UCSD-AML1 (cell line): ENCODE data around the gene LRP1B.
"Not testable (repeated sequence)": the region's sequence is repeated elsewhere in the genome, so short reads cannot be mapped to it uniquely, and the experiment has no call there.

Source experiments
- DNase-seq: peaks from one replicate; lab custom pipeline; 2025; ENCODE audit not compliant: unreplicated experiment; lab: John Stamatoyannopoulos, UW

LRP1B gene

DNA sequence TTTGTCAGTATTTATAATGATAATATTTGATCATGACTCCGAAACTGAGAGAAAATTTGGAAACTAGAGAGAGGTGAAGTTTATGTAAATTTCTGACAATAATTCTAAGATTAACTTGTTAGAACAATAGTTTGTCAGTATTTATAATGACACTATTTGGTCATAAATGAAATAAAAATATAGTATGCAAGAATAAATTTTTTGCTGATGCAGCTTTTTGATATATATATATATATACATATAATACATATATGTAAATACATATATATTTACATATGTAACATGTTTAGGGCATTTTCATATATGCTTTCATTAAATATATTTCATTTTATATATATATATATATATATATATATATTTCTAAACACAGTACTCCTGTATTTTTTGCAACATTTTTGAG lies 1158.1 kb downstream of the LRP1B start:
- no peak for DNase-seq

DNA sequence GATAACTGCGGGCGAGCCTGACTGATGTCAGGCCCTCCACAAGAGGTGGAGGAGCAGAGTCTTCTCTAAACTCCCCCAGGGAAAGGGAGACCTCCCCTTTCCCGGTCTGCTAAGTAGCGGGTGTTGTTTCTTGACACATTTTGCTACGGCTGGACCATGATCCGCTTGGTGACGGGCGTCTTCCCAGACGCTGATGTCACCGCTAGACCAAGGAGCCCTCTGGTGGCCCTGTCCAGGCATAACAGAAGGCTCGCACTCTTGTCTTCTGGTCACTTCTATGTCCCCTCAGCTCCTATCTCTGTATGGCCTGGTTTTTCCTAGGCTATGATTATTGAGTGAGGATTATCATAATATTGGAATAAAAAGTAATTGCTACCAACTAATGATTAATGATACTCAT lies 1166.5 kb downstream of the LRP1B start:
- DNase-seq: not testable (repeated sequence)

DNA sequence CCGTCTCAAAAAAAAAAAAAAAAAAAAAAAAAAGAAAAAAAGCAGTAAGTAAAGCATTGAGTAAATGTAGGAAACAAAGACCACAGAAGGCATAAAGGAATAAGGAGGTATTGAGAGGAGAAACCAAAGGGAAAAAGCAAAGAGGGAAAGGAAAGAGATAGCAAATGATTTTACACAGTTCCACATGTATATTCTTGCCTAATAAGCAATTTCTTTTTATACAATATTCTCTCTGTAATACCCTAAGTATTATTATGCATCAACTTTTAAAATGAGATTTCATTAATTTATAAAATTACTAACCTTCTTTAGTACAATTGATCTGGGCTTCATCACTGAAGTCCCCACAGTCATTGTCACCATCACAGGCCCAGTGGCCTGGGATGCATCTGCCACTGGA lies 1180.9 kb downstream of the LRP1B start:
- no peak for DNase-seq

GRCh38 chr2:140947236-140947635 lies 1183.6 kb downstream of the LRP1B start:
- DNase-seq: no peak

GRCh38 chr2:140943867-140944266 lies 1186.9 kb downstream of the LRP1B start:
- DNase-seq: no peak

DNA sequence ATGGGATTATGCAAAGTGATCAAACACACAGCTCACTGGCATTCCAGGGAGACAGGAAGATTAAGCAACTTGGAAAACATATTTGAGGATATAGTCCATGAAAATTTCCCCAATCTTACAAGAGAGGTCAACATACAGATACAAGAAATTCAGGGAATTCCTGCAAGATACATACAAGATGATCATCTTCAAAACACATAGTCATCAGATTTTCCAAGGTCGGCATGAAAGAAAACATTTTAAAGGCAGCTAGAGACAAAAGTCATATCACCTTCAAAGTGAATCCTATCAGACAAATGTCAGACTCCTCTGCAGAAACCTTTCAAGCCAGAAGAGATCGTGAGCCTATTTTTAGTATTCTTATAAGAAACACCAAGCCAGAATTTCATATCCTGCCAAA lies 1188.5 kb downstream of the LRP1B start:
- DNase-seq: no peak

GRCh38 chr2:140929849-140930248 lies 1201.0 kb downstream of the LRP1B start:
- no peak for DNase-seq

GRCh38 chr2:140918426-140918825 lies 1212.4 kb downstream of the LRP1B start:
- no peak for DNase-seq

GRCh38 chr2:140916410-140916809 lies 1214.4 kb downstream of the LRP1B start:
- DNase-seq: no peak

DNA sequence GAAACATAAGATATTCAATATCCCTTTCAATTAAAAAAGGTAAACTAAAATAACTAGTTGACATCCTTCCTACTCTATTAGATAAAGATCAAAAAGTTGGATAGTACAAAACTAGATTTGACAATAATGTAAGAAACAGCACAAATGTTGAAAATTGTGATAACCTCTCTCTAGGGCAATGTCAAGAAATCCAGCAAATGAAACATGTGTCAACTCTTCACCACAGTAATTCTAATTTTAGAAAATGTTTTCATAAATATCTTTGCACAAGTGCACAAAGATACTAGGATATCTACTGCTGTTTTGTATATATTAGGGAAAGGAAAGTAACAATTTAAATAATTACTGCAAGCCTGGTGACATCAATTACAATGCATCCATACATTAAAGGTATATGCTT lies 1220.1 kb downstream of the LRP1B start:
- no peak for DNase-seq

DNA sequence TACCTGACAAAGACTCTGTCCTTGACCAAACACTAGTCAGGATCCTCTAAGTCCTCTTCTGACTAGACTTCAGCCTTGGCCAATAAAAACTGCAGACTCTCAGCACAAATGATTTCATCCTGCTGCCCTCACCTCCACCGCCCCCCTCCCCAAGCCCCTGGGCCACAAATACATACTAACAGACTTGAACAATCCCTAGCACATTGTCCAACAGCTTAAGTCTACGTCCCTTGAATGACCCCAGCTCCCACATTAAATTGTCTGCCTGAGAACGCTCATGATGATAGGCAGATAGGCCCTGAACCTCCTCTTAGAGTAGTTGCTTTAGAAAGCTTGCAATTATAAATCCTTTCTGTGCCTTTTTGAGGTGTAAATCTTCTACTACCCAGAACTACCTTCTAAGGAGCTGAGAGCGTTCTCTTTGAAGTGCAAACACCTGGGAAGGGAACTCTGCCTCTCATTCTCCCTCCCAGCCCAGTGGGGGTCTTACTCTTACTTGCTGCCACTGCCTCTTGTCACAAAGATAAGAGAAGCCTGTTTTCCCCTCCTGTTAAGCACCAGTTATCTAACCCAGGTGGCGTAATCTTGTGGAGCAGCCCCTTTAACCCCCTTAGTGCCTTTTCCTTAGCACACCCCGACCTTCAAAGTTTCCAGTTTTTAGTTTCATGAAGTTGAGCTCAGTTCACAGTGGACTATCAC lies 1225.6 kb downstream of the LRP1B start:
- DNase-seq: no peak

GRCh38 chr2:140895378-140895777 lies 1235.4 kb downstream of the LRP1B start:
- DNase-seq: no peak

GRCh38 chr2:140893685-140894084 lies 1237.1 kb downstream of the LRP1B start:
- DNase-seq: no peak

DNA sequence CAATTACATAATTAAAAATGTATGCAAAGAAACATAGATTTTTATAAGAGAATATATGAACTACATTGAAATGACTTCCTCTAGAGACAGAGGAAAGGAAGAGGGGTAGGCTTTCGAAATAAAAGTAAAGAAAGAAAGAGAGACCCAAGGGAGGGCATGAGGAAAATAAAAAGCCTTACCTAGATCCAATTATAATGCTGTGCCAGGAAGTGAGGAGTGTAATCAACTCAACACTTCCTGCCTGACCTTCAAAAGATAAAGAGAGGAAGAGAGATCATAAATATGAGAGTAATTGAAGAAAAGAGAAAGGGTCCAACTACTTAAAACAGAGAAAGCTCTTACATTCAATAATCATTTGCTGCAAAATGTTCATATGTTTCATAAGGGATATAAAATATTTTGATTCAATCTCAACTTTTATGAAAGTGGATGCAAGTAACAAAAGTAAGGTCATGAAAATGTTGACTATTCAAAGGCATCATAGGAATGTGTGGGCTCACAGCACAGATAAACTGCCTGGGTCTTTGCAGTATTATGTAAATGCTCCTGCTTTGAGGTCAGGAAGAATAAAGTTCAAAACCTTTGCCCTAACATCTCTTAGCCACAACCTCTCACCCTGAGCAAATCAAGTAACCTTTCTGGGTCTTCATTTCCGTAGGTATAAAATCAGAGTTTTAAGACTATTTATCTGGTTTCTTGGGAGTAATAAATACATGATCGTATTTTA lies 1237.7 kb downstream of the LRP1B start:
- DNase-seq: no peak

- DNase-seq: no peak
Observed at GRCh38 chr2:140892436-140892835, 1238.4 kb downstream of the LRP1B start.

DNA sequence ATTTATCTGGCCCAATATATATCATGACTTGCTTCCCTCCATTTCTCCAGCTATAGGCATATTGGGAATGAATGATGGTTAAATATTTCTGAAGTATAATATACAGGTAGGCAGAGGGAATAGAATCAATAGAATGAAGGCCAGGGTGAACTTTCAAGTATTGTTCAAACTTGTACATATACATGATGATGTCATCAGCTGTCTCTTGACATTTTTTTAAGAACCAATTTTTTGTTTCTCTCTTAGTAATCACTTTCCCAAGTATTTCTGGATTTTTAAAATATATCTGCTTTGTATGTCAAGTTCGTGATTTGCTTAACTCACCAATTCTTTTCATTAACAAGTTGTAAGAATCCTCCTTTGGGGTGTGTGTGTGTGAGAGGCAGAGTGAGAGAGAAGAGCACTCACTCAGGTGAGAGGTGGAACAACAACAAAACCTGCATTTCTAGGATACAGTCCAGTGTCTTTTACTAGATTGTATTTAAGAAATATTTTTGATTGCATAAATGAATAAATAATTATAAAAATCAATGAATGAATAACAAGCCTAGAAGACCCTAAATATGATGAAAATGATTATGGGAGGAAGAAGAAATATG lies 1239.1 kb downstream of the LRP1B start:
- DNase-seq: no peak

- no peak for DNase-seq
Observed at GRCh38 chr2:140882671-140883620, 1247.9 kb downstream of the LRP1B start.

DNA sequence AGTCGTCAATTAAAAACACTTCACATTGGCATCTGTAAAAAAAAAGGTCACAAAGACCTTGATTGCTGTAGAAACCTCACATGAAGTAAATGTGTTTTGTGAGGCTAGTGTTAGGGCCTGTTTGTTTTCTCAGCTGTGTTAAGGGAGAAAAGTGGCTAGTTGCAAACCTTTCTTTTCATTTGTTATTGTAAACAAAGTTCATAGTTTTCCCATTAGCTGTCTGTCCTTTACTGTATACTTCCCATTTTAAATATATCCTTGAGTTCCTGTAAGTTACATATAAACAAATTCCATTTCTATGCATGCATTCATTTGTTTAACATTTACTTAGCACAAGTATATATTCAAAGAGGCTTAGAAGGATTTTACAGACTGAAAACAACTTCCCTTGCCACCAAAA lies 1250.2 kb downstream of the LRP1B start:
- DNase-seq: no peak

GRCh38 chr2:140876015-140876414 lies 1254.8 kb downstream of the LRP1B start:
- no peak for DNase-seq

GRCh38 chr2:140873915-140874531 lies 1256.8 kb downstream of the LRP1B start:
- DNase-seq: no peak

DNA sequence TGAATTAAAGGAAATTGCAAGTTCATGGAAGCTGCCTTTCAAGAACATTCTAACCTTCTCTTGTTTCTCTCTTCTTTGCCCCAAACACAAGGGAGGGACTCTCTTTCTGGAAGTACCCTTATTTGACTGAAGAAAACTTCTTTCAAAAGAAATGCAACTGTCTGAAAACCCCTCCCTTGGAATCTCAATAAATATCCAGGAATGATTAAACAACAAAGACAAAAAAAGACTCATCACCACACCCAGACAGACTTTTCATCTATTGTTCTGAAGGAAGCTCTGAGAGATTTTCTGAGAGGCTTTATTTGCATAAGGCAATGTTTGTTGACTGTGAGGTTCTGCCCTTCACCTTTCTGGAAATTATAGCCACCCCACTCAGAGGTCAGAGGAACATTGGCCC lies 1260.9 kb downstream of the LRP1B start:
- DNase-seq: no peak
